ENCODE data around the gene STIL. TPM values are rescaled to one million over a fixed set of nuclear protein-coding genes. Genes with fewer than 3 reads are reported as not detected.

Gene STIL
- polyA plus RNA-seq, 2 of the 4 experiments (the other 2 are of a cell fraction): 10.1 to 21.7 TPM

GRCh38 chr1:47243910-47244309 is 70.0 kb downstream of the STIL start (continued):
- TF ChIP-seq, protein P1, sequence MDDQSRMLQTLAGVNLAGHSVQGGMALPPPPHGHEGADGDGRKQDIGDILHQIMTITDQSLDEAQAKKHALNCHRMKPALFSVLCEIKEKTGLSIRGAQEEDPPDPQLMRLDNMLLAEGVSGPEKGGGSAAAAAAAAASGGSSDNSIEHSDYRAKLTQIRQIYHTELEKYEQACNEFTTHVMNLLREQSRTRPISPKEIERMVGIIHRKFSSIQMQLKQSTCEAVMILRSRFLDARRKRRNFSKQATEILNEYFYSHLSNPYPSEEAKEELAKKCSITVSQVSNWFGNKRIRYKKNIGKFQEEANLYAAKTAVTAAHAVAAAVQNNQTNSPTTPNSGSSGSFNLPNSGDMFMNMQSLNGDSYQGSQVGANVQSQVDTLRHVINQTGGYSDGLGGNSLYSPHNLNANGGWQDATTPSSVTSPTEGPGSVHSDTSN (IDR thresholded peaks at IDR 0.05): no peak
- TF ChIP-seq MAFK (IDR thresholded peaks at IDR 0.05; ENCODE audit: partially characterized antibody) (no peak), POLR2AphosphoS2 (conservative IDR thresholded peaks at IDR 0.05; ENCODE audit: low read length) (no peak), KDM1A (IDR thresholded peaks at IDR 0.05; ENCODE audit: low read depth) (no peak), ZFP36 (IDR thresholded peaks at IDR 0.05; ENCODE audit: borderline replicate concordance, partially characterized antibody) (no peak), FOSL2 (IDR thresholded peaks at IDR 0.05) (no peak), FOSL2 (CRISPR knock-in tag; IDR thresholded peaks at IDR 0.05) (no peak), HDAC2 (IDR thresholded peaks at IDR 0.05) (no peak), NFE2L2 (conservative IDR thresholded peaks at IDR 0.05; ENCODE audit: low read length) (no peak)

GRCh38 chr1:47241114-47242113 is 72.5 kb downstream of the STIL start:
- POLR2A ChIA-PET: no interaction called here
- FAIRE-seq (no peak), DNase-seq (ENCODE audit: low read depth in 1 of 2, low spot score in 1 of 2) (no peak), ATAC-seq (no peak)
- H3K27ac ChIP-seq: no peak overlapping the region
- TF ChIP-seq CTCF (IDR thresholded peaks at IDR 0.05) (no peak), HOXB13 (CRISPR knock-in tag; IDR thresholded peaks at IDR 0.05; ENCODE audit: low read depth) (no peak), NFE2L2 (conservative IDR thresholded peaks at IDR 0.05; ENCODE audit: low read length) (no peak), MAZ (IDR thresholded peaks at IDR 0.05; ENCODE audit: borderline replicate concordance, low read depth, low read length) (no peak), KDM1A (IDR thresholded peaks at IDR 0.05; ENCODE audit: low read depth) (no peak), CEBPB (IDR thresholded peaks at IDR 0.05) (no peak), EHF (CRISPR knock-in tag; IDR thresholded peaks at IDR 0.05) (no peak), ZNF302 (CRISPR knock-in tag; IDR thresholded peaks at IDR 0.05) (no peak), RCOR1 (IDR thresholded peaks at IDR 0.05; ENCODE audit: low read depth, low read length) (no peak), MAFK (IDR thresholded peaks at IDR 0.05; ENCODE audit: partially characterized antibody) (no peak), HOXA7 (CRISPR knock-in tag; IDR thresholded peaks at IDR 0.05) (no peak), FOXS1 (CRISPR knock-in tag; IDR thresholded peaks at IDR 0.05) (no peak), CBX8 (IDR thresholded peaks at IDR 0.05) (no peak), GATA3 (IDR thresholded peaks at IDR 0.05; ENCODE audit: borderline replicate concordance) (no peak), RNF2 (IDR thresholded peaks at IDR 0.05; ENCODE audit: borderline replicate concordance, low read depth) (no peak), NPAS2 (CRISPR knock-in tag; IDR thresholded peaks at IDR 0.05; ENCODE audit: borderline replicate concordance) (no peak), SREBF2 (IDR thresholded peaks at IDR 0.05) (no peak), TFCP2L1 (CRISPR knock-in tag; IDR thresholded peaks at IDR 0.05) (no peak)
- H3K9me3 ChIP-seq: no peaks in the 10 kb centered on the region
- H3K4me3 ChIP-seq: no peak overlapping the region
- H3K4me2 ChIP-seq: no peak overlapping the region
- CTCF ChIA-PET: interaction anchor here (0.7 kb wide), 1 partner anchor 167 kb away, joined by 3 read pairs; no protein-coding TSS in a partner anchor
- H3K4me1 ChIP-seq: no peaks in the 10 kb centered on the region
- WGBS (ENCODE audit: missing lambda C conversion rate): 53% methylated on average over 10 of the region's 11 CpGs

Data from A549 (cell line).